IPS-18c (cell line): ENCODE measurements around the gene XRCC3.

ENCODE experiments used
- H3K4me3 ChIP-seq: 2 replicates; pipeline ENCODE4 v1.7.0; 2013; ENCODE audit warnings: low read depth, mild to moderate bottlenecking, low read length, moderate library complexity; ENCODE audit not compliant: insufficient read depth
- H3K9me3 ChIP-seq: one replicate; pipeline ENCODE4 v1.6.1; 2013; ENCODE audit warnings: mild to moderate bottlenecking, low read length, moderate library complexity; ENCODE audit not compliant: control insufficient read depth, insufficient read depth

The XRCC3 gene

DNA sequence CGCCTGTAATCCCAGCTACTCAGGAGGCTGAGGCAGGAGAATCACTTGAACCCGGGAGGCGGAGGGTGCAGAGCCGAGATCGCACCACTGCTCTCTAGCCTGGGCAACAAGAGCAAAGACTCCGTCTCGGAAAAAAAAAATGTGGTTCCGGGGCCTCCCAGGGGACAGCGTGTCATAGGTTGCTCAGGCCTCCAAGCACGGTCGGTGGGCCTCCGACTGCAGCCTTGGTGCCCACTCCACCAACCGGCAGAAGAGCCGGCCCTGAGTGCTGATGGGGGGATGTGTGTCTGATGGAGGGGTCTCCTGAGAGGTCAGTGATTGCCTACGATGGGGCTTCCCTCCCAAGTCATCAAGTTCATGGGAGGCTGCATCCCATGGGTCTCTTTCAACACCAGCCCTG, 16.2 kb upstream of the XRCC3 start:
- no peak overlapping the region for H3K4me3 ChIP-seq
- H3K9me3 ChIP-seq, result no peaks in the 10 kb centered on the region

DNA sequence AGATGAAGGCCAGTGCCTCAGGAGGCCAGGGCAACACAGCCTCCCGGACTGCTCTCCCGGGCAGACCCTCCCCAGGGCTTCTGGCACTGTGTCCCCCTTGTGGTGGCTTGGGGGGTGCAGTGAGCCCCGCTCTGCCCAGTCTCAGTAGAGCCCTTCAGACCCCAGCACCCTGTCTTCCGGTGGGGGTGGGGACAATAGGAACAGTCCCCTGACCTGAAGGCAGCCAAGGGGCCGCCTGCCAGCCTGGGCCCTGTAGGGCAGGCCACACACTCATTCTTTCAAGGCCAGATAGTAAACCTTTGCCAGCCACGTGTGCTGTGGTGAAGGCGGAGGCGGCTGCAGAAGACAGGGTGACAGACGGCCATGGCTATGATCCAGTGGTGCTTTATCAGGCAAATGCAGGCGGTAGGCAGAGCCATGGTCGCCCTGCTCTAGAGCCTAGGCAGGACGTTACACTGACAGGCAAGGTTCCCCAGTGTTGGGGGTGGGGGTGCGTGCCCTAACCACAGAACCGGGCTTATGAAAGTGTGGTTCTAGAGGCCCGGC, 15.3 kb upstream of the XRCC3 start:
- no peak overlapping the region for H3K4me3 ChIP-seq
- H3K9me3 ChIP-seq, result no peaks in the 10 kb centered on the region

DNA sequence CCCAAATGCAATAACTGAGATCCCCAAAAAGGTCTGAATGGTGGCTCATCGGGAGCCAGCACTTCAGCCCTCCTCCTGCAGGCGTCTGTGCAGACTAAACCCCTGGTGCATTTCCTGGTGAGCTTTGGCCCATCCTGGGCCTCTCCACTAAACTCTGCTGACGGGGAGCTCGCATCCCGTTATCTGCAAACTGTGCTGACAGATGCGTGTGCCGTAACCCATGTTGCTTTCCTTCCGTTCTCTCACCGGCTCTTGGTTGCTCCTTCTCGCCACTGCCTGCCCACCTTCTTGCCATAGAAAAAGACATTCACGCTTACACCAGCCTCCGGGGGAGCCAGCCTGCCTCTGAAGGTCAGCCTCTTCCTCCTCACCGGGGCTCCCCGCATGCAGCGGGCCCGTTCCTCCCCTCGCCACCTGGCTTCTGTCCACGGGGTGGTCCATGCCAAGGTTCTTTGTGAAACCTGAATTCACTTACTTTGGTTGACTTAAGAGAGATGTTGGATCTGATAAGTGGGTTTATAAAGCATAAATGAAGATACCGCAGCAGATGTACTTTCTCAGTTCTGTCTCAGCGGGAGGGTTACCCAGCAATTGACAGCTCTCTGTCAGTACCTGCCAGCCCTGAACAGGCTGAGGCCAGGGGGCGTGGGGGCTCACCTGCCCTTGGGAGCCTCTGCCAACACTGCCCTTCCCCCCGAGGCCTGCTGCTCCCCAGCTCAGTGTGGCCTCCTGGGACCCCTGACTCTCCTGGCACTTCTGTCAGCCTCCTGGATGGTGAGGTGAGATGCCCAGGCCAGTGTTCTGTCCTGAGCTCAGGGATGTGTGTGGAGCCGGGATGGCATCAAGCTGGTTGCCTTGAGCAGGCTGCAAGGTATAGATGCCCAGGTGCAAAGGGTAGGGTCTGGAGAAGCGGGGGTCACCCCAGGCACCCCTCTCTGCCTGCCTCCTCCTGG, 14.5 kb upstream of the XRCC3 start:
- peaks cover under 1% of the 10 kb centered on the region for H3K9me3 ChIP-seq
- H3K4me3 ChIP-seq, result no peak overlapping the region

DNA sequence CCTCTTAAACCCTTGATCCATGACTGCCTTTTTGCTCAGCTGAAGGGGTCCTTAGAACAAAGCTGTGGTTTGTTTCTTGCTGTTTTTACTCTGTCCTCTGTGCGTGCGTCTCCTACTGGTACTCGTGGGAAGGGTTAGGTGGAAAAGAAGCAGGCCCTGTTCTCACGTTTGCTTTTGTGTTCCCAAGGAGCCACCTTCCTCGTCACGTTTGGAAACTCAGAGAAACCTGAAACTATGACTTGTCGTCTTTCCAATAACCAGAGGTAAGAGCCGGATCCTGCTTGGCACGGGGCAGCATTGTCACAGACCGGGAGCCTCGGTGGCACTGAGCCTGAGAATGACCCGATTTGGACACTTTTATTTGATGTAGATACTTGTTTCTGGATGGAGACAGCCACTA, 13.5 kb upstream of the XRCC3 start:
- H3K9me3 ChIP-seq, result peaks cover 2% of the 10 kb centered on the region
- no peak overlapping the region for H3K4me3 ChIP-seq

DNA sequence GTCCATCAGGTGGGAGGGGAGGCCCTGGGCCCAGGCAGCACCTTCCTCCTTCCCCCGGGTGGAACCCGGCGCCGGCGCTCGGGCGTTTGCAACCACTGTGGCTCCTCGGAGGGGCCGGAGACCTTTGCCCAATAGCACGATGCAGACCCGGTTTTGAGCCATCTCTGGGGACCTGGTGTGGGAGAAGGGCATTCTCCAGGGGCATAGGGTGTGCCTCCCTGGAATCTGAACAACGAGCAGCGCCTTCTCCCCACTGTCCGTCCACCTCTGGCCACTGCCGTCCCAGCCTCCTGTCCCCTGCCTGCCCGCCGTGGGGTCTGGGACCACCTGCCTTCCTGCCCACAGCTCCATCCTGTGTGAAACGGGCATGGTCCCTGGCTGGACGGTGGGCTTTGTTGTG, 12.9 kb upstream of the XRCC3 start:
- Histone ChIP-seq H3K9me3 (peaks cover 2% of the 10 kb centered on the region), H3K4me3 (no peak overlapping the region)

DNA sequence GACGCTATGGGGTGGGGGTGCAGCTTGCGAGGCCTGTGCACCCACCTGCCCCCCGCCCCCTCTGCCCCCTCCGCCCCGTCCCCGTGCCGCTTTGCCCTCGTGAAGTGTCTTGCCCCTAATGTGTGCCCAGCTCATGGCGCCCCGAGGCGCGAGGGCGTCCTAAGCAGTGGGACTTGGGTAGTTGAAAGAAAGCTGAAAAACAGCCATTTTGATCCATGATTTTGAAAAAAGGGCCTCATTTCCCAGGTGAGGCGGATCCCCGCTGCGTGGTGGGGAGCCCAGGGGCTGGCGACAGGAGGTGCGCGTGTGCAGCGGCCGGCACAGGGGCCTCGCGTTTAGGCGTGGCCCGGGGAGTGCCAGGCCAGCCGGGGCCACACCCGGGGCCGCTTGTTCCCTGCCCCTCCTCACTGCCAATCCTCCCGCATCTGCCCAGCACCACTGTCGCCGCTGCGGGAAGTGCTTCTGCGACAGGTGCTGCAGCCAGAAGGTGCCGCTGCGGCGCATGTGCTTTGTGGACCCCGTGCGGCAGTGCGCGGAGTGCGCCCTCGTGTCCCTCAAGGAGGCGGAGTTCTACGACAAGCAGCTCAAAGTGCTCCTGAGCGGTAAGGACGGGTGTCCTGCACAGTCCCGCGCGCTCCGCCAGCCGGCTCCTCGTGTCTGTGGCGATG, 12.2 kb upstream of the XRCC3 start:
- Histone ChIP-seq H3K4me3 (no peak overlapping the region), H3K9me3 (peaks cover 2% of the 10 kb centered on the region)

DNA sequence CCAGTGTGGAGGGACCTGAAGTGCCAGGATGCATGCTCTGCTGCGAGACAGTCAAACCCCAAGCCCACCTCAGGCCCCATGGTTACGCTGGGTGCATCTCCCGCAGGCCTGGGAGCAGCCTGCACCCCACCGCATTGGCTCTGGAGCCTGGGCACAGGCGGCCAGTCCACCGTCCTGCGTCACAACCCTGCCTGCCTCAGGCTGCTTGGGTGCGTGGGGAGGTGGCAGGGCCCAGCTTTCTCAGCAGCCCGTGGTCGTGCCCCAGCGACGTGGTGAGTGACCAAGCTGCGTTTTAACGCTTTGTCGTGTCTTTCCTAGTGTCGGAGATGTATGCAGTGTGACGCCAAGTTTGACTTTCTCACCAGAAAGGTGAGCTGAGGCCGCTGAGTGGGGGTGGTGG, 11.2 kb upstream of the XRCC3 start:
- Histone ChIP-seq H3K9me3 (peaks cover 2% of the 10 kb centered on the region), H3K4me3 (no peak overlapping the region)

DNA sequence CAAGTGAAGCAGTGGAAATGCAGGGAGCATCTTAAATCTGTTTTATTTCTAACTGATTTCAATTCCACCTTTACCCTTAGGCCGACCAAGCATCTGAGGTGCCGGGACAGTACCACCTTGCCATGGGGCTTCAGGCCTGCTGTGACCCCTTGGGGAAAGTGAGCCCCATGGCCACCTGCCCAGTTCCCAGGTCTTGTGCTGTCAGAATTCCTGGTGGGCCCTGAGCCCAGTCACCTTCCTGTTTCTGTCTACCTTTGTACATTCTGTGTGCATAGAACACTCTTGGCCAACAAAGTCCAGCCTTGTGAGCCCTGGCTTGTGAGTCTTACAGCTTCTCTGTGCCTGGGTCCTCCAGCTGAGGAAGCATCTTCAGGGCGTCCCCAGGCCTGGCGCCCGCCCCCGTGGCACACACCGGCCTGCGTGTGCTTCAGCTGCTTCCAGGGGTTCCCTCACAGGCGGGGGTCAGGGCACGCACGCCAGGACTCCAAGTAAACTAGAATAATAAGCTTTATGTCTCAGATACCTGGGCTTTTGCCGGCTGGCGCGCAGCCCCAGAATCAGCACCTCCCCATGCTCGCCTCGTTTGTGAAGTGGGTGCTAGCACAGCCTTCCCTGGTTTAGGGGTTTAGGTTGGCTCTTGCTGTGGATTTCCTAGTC, 10.6 kb upstream of the XRCC3 start:
- no peak overlapping the region for H3K4me3 ChIP-seq

DNA sequence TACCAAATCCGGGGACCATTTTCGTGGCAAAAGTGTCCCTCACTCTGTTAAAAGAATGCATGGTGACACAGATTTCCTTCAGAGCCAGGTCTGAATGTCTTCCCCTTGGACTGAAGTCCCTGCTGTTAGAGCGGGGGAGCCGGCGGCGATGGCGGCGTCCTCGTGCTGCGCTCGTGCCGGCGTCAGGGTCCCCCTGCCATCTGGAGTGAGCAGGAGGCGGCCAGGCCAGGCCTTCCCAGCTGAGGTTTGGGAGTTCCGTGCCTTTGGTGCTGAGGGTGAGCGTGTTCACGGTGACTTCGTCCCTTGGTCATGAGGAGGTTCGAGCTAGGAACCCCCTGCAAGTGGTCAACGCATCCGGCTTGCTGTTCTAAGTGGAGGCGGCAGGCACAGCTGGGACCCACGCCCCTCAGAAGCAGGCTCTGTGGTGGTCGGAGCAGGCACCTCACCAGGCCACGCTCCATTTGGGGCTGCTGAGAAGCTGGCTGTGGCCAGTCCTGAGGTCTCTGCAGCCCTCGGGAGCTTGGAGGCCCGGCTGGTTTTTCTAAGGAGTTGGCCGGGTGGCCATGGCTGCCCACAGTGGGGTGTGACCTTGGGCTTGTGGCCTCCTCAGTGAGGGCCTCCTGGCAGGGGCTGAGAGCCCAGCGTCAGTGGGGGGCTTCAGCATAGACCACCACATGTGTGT, 9.9 kb upstream of the XRCC3 start:
- Histone ChIP-seq H3K9me3 (peaks cover 2% of the 10 kb centered on the region), H3K4me3 (no peak overlapping the region)

More for the DNA sequence above, 10.6 kb upstream of the XRCC3 start:
- peaks cover 2% of the 10 kb centered on the region for H3K9me3 ChIP-seq

DNA sequence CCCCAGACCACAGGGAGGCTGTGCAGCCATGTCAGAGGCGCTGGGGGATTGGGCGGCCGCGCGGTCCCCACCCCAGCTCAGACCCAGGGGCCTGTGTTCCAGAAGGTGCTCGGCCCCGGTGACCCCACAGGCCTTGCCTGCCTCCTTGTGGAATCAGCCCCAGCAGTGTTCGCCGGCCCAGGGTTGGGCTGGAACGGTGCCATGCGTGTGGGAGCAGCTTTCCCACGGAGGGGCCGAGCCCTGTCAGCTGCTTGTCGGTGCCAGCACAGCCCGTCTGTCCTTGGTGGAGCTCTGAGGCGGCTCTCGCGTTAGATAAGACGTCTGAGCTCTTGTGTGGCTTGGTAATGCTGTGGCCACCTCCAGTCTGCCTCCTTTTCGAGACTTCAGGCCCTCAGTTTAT, 8.9 kb upstream of the XRCC3 start:
- Histone ChIP-seq H3K4me3 (no peak overlapping the region), H3K9me3 (peaks cover 2% of the 10 kb centered on the region)

DNA sequence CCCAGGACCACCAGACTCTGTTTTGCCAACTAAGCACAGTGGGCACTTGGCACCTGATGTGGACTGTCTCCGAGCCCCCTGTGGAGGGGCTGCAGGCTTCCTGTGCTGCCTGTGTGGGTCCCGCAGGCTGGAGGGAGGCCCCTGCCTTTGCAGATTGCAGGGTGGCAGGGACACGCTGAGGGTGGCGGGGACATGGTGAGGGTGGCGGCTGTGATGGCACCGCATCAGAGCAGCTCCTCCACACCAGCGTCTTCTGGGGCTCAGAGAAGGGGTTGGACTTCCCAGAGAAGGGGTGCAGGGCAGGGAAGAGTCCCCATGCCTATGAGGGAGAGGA, 8.5 kb upstream of the XRCC3 start:
- H3K9me3 ChIP-seq, result peaks cover 2% of the 10 kb centered on the region
- H3K4me3 ChIP-seq, result no peak overlapping the region

DNA sequence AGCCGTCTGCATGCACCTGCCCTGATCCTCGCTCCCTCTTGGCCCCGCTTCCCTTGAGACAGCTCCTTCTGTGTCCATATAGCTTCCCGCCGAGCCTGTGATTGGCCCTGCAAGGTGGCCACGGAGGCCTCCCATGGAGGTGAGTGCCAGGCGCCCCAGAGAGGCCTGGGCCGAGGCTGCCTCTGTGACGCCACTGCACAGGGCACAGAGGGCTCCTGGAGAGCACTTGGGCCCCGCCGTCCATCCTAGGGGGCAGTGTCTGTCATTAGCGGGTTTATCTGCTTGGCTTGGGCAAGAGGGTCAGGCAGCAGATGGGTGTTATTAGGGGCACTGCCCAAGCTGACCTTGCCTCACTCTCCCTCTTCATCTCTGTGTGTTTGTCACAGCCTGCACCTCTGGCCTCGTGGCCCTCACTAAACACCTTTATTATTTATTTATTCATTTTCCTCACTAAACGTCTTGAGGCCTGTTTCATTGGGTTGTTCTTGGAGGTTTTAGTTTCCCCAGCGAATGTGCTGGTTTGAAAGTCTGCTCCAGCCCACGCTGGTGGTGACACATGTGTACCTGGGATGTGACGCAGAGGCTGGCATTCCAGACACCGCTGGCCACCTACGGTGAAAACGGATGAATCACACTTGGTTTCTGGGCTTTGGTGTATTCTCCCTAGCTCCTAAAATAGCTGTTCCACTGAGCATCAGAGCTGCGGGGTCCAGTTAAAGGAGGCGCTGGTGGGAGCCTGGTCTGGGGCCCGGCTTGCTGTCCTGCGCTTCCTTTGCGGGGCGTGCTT, 6.3 kb upstream of the XRCC3 start:
- no peak overlapping the region for H3K4me3 ChIP-seq
- peaks cover 2% of the 10 kb centered on the region for H3K9me3 ChIP-seq

DNA sequence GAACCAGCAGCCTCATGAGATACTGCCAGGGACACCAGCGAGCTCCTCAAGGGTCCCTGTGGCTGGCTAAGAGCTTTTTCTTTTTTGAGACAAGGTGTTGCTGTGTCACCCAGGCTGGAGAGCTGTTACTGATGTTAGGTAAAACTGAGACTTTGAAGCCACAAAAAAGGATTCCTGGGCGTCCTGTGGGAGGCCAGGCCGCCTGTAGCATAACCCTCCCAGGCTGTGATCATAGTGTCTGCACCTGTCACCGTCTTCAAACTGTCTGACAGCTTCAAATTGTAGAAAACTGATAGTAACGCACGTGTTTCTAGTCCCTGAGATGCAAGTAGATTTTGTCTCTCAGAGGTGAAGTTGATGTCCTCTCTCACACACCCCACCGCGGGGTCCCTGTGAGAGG, 4.5 kb upstream of the XRCC3 start:
- Histone ChIP-seq H3K9me3 (peaks cover 2% of the 10 kb centered on the region), H3K4me3 (no peak overlapping the region)

DNA sequence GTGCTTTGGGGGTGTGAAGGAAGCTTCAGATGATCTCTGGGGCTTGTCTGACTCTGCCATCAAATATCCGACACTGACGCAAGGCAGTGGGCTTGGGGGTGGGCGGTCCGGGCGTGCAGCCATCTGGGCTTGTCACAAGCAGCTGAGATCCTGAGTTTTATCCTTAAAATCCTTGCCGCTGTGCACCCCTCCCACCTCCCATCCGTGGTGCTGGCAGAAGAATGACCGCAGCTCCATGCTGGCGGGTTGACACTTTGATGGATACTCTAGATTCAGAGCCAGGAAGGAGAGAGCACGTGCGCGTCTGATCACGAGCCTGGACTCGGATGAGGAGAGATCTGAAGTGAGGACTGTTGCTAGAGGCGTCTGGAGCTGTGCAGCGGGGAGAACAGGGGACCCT, 3.3 kb upstream of the XRCC3 start:
- Histone ChIP-seq H3K9me3 (no peaks in the 10 kb centered on the region), H3K4me3 (no peak overlapping the region)

DNA sequence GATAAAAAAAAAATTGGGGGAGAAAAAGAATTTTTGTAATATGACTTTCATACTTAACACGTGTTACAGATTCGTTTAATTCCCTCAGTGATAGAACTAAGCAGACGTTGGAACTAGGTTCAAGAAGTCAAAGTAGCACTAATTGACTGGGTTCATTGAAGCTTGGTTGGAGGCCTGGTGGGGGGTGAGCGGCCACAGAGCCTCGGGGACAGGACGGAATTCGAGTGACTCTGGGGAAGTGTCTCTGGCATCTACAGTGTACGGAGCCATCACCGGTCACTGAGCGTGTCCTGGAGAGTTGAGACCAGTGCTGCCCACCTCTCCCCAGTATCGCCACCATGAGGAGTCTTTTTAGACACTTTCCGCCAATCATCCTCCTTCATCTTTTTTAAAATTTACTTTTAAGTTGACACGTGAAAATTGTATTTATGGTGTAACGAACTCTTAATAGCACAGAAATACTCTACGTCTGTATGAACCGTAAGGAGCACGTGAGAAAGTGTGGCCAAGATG, 1.7 kb upstream of the XRCC3 start:
- Histone ChIP-seq H3K9me3 (no peaks in the 10 kb centered on the region), H3K4me3 (peak overlapping the region; percentile 73; the same call in 1 of the 2 replicates)

DNA sequence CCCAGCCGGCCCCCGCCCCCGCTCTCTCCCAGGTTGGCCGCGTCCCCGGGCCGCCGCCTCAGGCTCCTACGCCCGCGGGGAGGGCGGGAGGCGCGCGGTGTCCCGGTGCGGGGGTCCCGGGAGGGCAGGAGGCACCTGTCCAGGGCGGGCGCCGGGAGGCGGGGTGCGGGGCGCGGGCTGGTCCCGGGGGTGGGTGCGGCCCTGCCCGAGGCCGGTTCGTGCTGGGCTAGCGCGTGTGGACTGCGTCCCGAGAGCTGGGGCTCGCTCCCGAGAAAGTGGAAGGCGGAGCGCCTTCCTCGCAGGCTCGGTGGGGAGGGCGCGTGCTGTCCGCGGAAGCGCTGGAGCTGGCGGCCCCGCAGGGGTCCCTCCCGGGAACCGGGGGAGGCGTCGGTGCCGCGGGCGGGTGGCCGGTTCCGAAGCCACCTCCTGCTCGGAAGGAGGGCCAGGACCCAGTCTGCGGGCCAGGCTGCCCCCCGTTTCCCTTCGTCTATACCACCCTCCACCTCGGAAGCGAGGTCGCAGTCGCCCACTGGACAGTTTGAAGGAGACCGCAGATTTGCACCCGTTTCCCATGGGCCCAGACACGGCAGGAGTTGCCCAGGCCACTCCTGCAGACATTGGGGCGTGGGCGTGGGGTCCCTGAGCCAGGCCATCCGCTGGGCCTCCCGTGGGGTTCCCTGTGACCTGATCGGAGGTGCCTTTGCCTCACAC, 995 bp upstream of the XRCC3 start:
- no peaks in the 10 kb centered on the region for H3K9me3 ChIP-seq
- peak overlapping the region; percentile 73 for H3K4me3 ChIP-seq
